NCI-H226 (cell line): ENCODE measurements around the gene SPACA6.

ENCODE experiments used
- DNase-seq: peaks from one replicate; pipeline ENCODE4 v3.0.0-alpha.2; 2015

The SPACA6 gene

DNA sequence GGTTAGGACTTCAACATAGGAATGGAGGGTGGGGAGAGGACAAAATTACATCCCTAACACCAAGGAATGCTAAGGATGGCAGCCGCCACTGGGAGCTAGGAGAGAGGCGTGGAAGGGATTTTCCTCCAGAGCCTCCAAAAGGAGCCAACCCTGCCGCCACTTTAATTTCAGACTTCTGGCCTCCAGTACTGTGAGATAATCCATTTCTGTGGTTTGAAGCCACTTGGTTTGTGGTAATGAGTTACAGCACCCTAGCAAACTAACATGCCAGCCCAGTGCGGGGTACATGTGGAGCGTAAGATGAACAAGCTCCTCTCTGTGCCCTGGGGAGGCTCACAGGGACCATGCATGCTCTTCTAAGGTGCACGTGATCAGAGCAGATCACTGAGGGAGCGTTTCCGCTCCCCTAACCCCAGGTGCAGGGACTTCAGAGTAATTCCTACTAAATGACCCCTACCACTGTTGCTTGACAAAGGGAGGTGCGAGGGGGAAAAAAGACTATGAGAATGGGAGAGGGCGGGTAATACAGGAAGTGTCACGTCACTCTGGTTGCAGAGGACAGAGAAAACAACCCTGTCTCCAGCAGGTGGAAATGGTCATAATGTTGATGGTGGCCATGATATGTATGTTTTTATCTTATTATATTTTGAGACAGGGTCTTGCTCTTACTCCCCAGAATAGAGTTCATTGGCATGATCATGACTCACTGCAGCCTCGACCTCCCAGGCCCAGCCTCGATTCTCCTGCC is 46.5 kb downstream of the SPACA6 start:
- no peak for DNase-seq

DNA sequence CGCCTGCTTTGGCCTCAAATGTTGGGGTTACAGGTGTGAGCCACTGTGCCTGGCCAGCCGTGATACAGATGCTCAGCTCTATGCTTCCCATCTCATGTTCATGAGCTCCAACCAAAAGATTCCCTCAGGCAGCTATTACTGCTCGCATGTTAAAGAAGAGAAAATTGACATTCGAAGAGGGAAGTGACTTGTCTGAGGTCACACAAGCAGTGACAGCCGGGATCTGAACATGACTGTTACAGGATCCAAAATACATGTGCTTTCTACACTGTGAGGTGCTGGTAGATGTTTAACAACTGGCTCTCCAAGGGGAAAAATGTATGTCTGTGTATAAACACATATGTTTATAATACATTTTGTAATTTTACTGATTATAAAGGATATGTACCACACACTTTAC is 47.2 kb downstream of the SPACA6 start:
- DNase-seq, result no peak

DNA sequence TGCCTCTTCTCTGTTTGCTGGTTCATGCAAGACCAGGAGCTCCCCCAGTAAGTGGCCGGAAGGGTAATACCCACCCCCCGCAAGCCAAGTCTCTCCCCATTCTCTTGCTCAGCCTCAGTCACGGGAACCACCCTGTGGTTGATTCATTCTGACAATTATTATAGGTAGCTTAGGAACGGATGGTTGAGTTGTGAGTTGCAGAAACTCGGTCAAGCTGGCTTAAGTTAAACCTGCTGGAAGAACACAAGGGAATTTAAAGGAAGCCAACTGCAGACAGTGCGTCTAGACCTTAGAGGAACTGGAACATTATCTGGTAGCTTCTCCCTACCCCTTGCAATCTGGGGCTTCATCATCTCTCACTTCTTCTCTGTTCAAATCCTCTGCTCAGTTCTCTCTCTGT is 49.7 kb downstream of the SPACA6 start:
- DNase-seq, result no peak

DNA sequence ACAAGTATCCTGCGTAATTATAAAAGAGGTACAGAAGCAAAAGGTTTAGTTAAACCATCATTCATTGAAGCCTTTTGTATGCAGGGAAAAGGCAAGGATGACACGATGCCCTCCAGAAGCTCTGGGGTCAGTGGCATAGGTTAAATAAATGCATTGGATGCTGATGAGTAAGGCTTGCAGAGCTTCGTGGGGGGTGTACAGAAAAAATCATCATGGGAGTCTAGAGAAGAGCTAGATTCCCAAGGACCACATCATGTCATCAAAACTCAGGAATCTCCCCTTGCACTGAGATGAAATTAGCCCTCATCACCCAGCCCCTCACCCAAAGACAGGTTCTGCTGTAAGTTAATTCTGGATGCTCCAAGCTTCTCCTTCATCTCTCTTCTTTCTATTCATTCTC is 50.3 kb downstream of the SPACA6 start:
- DNase-seq, result no peak

DNA sequence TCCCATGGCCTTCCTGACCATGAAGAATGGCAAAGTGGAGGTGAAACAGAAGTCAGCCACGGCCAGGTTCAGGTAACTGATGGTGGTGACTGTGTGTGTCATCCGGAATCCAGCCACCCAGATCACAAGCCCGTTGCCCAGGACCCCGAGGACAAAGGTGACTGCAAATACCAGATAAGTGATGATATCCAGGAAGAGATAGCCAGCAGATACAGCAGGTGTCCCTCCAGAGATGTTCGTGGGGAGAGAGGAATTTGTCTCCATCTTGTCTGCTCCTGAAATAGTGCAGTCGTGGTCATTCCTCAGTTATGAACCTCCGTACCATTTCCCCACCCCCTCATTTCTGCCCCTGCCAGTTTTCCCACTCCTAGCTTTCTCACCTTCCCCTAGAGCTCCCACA is 53.6 kb downstream of the SPACA6 start:
- no peak for DNase-seq

DNA sequence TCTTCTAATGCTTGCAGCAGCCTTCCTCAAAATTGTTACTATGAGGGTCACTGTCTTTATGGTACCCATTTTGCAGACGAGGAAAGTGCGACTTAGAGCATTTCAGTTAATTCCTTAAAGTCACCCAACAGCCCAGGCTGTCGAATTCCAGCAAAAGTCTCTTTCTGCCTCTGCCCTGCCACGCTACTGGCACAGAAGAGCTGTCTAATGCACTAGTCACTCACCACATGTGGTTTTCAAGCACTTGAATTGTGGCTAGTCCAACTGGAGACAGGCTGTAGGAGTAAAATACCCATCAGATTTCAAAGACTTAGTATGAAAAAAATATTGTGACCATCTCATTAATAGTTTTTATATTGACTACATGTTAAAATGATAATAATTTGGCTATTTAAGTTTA is 56.8 kb downstream of the SPACA6 start:
- DNase-seq, result no peak

DNA sequence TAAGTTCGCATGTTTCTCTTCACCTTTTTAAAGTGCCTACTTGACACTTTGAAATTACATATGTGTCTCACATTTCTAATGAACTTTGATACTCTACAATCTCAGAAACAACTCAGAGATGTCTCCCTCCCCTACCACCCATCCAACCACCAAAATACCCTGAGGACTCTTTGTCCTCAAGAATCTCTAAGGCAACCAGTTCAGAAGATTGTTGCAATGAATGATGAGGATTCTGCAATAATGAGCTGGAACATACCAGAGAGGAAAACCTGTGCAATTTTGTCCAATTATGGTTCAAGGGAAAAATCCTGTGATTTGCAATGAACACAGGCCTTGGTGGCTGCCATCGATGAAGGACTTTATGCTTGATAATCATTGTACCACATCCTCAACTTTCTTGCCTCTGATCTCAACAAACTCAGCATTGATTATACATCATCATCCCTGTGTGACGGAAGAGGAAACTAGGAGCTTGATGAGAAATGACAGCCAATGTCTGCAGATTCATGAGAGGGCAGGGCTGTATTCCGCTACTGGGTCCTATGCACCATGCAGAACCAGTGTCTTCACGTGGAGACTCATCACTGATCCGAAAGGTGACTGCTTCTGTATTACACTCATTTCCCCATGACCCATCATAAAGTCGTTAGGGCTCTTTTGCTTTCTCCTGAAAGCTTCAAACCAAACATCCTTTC is 57.4 kb downstream of the SPACA6 start:
- peak; percentile 29 for DNase-seq

DNA sequence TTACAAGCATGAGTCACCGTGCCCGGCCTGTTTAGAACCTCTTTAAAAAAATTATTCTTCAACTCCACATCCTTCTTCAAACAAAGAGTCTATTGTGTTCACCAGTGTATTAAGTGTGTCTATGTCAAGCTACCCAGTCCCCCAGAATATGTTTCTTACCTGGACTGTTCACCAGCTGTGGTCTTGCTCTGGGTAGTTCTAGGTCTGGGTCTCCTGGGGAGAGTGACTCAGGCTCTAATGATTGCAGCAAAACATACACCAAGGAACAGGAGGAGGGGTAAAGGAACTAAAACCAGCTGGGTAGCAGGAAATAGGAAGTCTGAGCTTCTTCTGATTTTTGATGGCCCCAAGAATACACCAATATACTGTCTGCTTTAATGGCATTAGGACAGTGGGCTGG is 58.5 kb downstream of the SPACA6 start, which contains the start of gene FPR1:
FPR1 (minus strand) TSS at position 224 of the 400 bp plus-strand sequence. CDS start 4,884 bp downstream, outside the sequence.
- no peak for DNase-seq

DNA sequence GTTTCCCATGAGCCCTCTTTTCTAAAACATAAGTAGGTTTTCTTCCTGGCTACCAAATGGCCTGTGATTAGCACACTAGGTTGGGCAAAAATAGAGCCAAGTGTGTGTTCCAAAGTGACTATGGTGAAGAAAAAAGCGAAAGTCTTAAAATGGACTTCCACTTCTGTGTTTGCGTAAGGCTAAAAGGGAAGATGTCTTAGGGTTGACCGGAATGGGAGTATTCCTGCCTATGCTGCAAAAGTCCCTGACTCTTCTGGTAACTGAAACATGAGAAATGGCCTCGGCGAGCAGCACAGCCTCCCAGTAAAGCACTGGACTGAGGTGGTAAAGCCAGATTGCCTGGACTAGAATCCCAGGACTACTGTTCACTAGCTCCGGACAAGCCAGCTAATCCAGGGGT is 61.0 kb downstream of the SPACA6 start:
- no peak for DNase-seq

DNA sequence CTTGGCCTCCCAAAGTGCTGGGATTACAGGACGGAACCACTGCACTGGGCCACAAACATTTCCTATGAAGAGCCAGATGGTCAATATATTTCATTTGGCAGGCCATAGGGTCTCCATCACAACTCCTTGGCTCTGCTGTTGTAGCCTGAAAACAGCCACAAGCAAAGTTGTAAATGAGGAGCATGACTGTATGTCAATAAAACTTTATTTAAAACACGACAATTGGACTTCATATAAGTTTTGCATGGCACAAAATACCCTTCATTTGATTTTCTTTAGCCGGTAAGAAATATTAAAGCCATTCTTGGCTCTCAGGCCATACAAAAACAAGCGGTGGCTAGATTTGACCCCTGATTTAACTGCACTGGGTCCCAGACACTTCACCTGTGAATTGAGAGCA is 61.6 kb downstream of the SPACA6 start:
- DNase-seq, result no peak
